Measurements from ENCODE around the gene CUEDC1. TPM values are rescaled to one million over a fixed set of nuclear protein-coding genes. Genes with fewer than 3 reads are reported as not detected.

The CUEDC1 gene
- total RNA-seq, 1 donor from 2014 or later, result 14.5 TPM

DNA sequence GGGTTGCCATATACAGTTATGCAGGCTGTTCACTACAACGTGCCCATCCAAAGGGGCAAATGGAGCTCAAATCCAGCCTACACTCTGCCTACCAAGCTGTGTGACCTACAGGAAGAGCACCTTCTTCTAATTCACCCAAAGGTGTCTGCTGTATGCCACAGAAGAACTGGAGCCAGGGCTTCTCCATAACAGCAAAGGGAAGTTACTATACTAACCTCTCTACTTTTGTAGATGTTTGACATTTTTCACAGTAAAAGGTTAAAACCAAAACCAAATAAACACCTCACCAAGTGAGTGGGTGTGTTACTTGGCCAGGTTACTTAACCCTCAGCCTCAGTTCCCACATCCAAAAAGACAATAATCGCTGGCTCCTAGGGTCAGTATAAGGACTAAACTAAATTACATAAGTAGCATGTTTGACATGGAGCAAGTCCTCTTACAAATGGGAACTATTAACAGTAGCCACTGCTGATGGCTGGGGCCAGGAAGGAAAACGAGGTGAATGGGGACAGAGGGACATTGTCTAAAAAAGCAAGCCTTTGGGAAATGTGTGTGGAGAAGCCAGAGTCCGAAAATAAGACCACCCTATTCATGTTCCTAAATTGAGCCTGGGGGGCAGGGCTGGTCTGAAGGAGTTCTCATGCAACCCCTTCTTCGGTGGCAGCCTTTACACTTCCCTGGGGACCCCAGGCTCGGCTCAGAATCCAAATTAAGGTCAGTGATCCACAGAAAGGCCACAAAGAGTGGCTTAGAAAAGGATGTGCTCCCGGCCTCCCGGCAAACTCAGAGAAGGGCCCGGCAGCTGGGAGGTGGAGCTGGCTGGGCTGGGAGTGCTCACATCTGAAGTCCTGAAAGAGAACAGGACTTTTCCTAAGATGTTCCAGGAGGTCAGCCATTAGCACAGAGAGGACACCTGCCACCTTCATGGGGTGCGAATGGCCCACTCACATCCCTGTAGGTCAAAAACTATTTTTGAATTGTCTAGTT lies 13.5 kb downstream of the CUEDC1 start:
- no peak for DNase-seq (ENCODE audit: low read depth)
- no peak for TF ChIP-seq CTCF (conservative IDR thresholded peaks at IDR 0.05; ENCODE audit: low read depth, low read length)
- no peak overlapping the region for H3K4me3 ChIP-seq (ENCODE audit: low read depth, low read length)

DNA sequence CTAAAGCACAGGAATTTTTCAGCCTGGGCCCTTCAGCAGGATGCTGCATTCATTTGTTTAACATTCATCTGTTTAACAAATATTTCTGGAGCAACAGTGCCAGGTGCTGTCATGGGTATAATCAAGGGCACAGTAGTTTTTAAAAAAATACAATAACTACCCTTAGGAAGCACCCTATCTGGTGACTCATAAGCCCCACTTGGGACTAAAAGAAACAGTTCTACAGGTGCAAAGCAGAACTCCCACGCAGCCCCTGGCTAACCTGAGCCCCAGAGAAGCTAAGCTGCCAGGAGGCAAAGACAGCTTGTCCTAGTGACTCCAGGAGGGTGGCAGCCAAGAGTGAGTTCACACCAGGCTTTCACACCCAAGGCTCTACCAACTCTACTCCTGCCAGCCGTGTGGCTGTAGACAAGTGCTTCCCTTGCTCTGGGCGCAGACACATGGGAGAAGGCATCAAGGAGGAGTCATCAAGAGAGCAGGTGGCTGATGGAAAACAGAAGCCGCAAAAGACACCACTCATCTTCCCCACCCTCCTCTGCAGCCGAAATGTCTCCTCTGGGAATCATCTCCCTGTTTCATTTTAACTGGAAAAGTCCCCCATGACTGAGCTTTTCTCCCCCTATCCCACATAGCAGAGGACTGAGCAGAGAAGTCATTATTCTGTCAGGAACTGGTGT lies 14.4 kb downstream of the CUEDC1 start:
- no peak for TF ChIP-seq CTCF (conservative IDR thresholded peaks at IDR 0.05; ENCODE audit: low read depth, low read length)
- no peak overlapping the region for H3K4me3 ChIP-seq (ENCODE audit: low read depth, low read length)
- DNase-seq (ENCODE audit: low read depth), result no peak

DNA sequence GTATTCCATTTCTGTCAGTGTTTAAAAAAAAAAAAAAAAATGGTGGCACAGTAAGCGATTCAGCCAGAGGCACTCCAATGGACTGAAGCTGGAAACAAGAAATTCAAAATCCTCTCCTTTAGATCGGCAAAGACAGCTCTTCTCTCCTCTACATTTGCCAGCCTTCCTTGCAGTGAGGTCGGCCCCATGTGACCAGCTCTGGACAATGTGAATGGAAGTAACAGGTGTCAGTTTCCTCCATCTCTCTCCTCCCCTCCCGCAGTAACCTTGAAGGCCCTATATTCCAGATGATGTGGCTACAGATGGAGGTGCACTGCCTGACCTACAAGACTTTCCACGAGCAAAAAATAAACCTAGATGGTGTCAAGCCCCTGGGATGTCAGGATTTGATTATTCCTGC lies 15.0 kb downstream of the CUEDC1 start:
- no peak for TF ChIP-seq CTCF (conservative IDR thresholded peaks at IDR 0.05; ENCODE audit: low read depth, low read length)
- DNase-seq (ENCODE audit: low read depth), result no peak
- H3K4me3 ChIP-seq (ENCODE audit: low read depth, low read length), result no peak overlapping the region

- DNase-seq (ENCODE audit: low read depth), result no peak
- TF ChIP-seq CTCF (conservative IDR thresholded peaks at IDR 0.05; ENCODE audit: low read depth, low read length), result no peak
- no peak overlapping the region for H3K4me3 ChIP-seq (ENCODE audit: low read depth, low read length)
These were observed 15.4 kb downstream of the CUEDC1 start for GRCh38 chr17:57939797-57940196.

GRCh38 chr17:57938061-57938502 lies 17.1 kb downstream of the CUEDC1 start:
- H3K4me3 ChIP-seq (ENCODE audit: low read depth, low read length), result no peak overlapping the region
- no peak for TF ChIP-seq CTCF (conservative IDR thresholded peaks at IDR 0.05; ENCODE audit: low read depth, low read length)
- no peak for DNase-seq (ENCODE audit: low read depth)

GRCh38 chr17:57937492-57937891 lies 17.7 kb downstream of the CUEDC1 start:
- no peak overlapping the region for H3K4me3 ChIP-seq (ENCODE audit: low read depth, low read length)
- no peak for DNase-seq (ENCODE audit: low read depth)
- TF ChIP-seq CTCF (conservative IDR thresholded peaks at IDR 0.05; ENCODE audit: low read depth, low read length), result no peak
